HFF-Myc (cell line): ENCODE data around the gene OR52K1.
A peak's percentile ranks its signal among the peaks of the same experiment; 100 is the strongest.
"Not testable (repeated sequence)": the region's sequence is repeated elsewhere in the genome, so short reads cannot be mapped to it uniquely, and the experiment has no call there.

Experiments
- DNase-seq: peaks from one replicate; pipeline ENCODE4 v3.0.0-alpha.2; 2011; ENCODE audit warnings: low read depth; ENCODE audit errors: extremely low read depth
- H3K4me3 ChIP-seq: replicated peaks from 2 replicates; pipeline ENCODE4 v1.5.1; 2011; ENCODE audit warnings: low read depth, mild to moderate bottlenecking, control low read depth, low read length
- CTCF ChIP-seq: IDR thresholded peaks from 2 replicates; pipeline ENCODE4 v1.5.1; 2012; ENCODE audit warnings: mild to moderate bottlenecking, low read depth, low read length, control low read depth; ENCODE audit errors: missing control alignments

OR52K1 gene

GRCh38 chr11:4527926-4528325 is 45.5 kb downstream of the OR52K1 start:
- TF ChIP-seq CTCF: no peak
- no peak overlapping the region for H3K4me3 ChIP-seq
- no peak for DNase-seq

- DNase-seq, H3K4me3 ChIP-seq: not testable (repeated sequence)
These were observed 49.2 kb downstream of the OR52K1 start for GRCh38 chr11:4531686-4532085.

GRCh38 chr11:4539603-4540219 is 57.3 kb downstream of the OR52K1 start:
- TF ChIP-seq CTCF: peak; percentile 68
- no peak for DNase-seq
- no peak overlapping the region for H3K4me3 ChIP-seq

- no peak for DNase-seq
- no peak overlapping the region for H3K4me3 ChIP-seq
- TF ChIP-seq CTCF: no peak
These were observed 58.6 kb downstream of the OR52K1 start for GRCh38 chr11:4541071-4541470.
